Neural progenitor cell (in vitro differentiated cells): Measurements from ENCODE around the gene ENO4. TPM values are rescaled to one million over a fixed set of nuclear protein-coding genes. Genes with fewer than 3 reads are reported as not detected.

Experiments used
- DNase-seq: peaks from one replicate; pipeline ENCODE4 v3.0.0-alpha.2; 2016; ENCODE audit warnings: low spot score
- H2AFZ ChIP-seq: fragments of 200-600 bp; sonication (generic); replicated peaks from 2 replicates; pipeline ENCODE4 v1.6.1; 2016; ENCODE audit warnings: antibody characterized with exemption
- H3F3A ChIP-seq: fragments of 200-600 bp; sonication (generic); 2 replicates; pipeline ENCODE4 v1.6.1; 2016; ENCODE audit warnings: antibody characterized with exemption, low read depth
- H3K27ac ChIP-seq: fragments of 200-600 bp; sonication (generic); 2 replicates; pipeline ENCODE4 v1.5.1; 2016; ENCODE audit warnings: mild to moderate bottlenecking
- H3K27me3 ChIP-seq: fragments of 200-600 bp; sonication (generic); 2 replicates; pipeline ENCODE4 v1.6.1; 2016; ENCODE audit warnings: mild to moderate bottlenecking, moderate library complexity
- H3K36me3 ChIP-seq: fragments of 200-600 bp; sonication (generic); 2 replicates; pipeline ENCODE4 v1.5.1; 2016
- H3K4me1 ChIP-seq: fragments of 200-600 bp; sonication (generic); 2 replicates; pipeline ENCODE4 v1.6.1; 2016; ENCODE audit warnings: mixed run types
- H3K4me2 ChIP-seq: fragments of 200-600 bp; sonication (generic); 2 replicates; pipeline ENCODE4 v1.6.1; 2016
- H3K4me3 ChIP-seq: fragments of 200-600 bp; sonication (generic); 2 replicates; pipeline ENCODE4 v1.5.1; 2016
- H3K79me2 ChIP-seq: fragments of 200-600 bp; sonication (generic); 2 replicates; pipeline ENCODE4 v1.6.1; 2016; ENCODE audit warnings: low read depth
- H3K9ac ChIP-seq: fragments of 200-600 bp; sonication (generic); 2 replicates; pipeline ENCODE4 v1.6.1; 2016
- H3K9me3 ChIP-seq: fragments of 200-600 bp; sonication (generic); 2 replicates; pipeline ENCODE4 v1.5.1; 2016; ENCODE audit warnings: low read depth
- H4K20me1 ChIP-seq: fragments of 200-600 bp; sonication (generic); 2 replicates; pipeline ENCODE4 v1.6.1; 2016; ENCODE audit warnings: low read depth
- H3K27ac Mint-ChIP-seq: 3 replicates; pipeline ENCODE4 v1.8.0; 2021; ENCODE audit warnings: mixed read lengths
- H3K27me3 Mint-ChIP-seq: 2 replicates; pipeline ENCODE4 v1.8.0; 2022; ENCODE audit warnings: low read depth, mild to moderate bottlenecking, inconsistent platforms, moderate library complexity, mixed read lengths; ENCODE audit not compliant: insufficient read depth
- H3K36me3 Mint-ChIP-seq: 3 replicates; pipeline ENCODE4 v1.8.0; 2021; ENCODE audit warnings: mixed read lengths
- H3K4me1 Mint-ChIP-seq: 3 replicates; pipeline ENCODE4 v1.8.0; 2021; ENCODE audit warnings: mixed read lengths
- H3K4me3 Mint-ChIP-seq: 3 replicates; pipeline ENCODE4 v1.8.0; 2021; ENCODE audit warnings: mild to moderate bottlenecking, moderate library complexity, mixed read lengths
- H3K9me3 Mint-ChIP-seq: 3 replicates; pipeline ENCODE4 v1.8.0; 2020; ENCODE audit warnings: mixed read lengths
- CTCF ChIP-seq: fragments of 200-600 bp; sonication (generic); IDR thresholded peaks from 2 replicates; pipeline ENCODE4 v1.5.1; 2017; ENCODE audit warnings: antibody characterized with exemption, mild to moderate bottlenecking
- EZH2 ChIP-seq: fragments of 200-600 bp; sonication (generic); IDR thresholded peaks from 2 replicates; pipeline ENCODE4 v1.6.1; 2017; ENCODE audit warnings: antibody characterized with exemption, mild to moderate bottlenecking, moderate library complexity
- EZH2phosphoT487 ChIP-seq: fragments of 200-600 bp; sonication (generic); IDR thresholded peaks from 2 replicates; pipeline ENCODE4 v1.6.1; 2017; ENCODE audit warnings: antibody characterized with exemption
- total RNA-seq: library from RNA; depleted of rRNA; stranded (reverse); fragments of >200 nt; gene quantifications from 2 replicates; pipeline ENCODE4 v1.2.3, GENCODE V29; 2015; ENCODE audit warnings: low replicate concordance

The ENO4 gene
- total RNA-seq, 1 donor from 2014 or later = 10.0 TPM

GRCh38 chr10:116880716-116881482 is 31.6 kb downstream of the ENO4 start:
- peaks cover 29% of the 10 kb centered on the region for H3K4me1 ChIP-seq
- H4K20me1 ChIP-seq = no peaks in the 10 kb centered on the region
- H3K27ac ChIP-seq = peak overlapping the region; percentile 74
- TF ChIP-seq EZH2 = no peak
- DNase-seq = peak; percentile 56
- Mint-ChIP-seq H3K27ac (no peak overlapping the region), H3K9me3 (peaks cover 2% of the 10 kb centered on the region), H3K27me3 (peaks cover 5% of the 10 kb centered on the region), H3K4me1 (peaks cover 24% of the 10 kb centered on the region), H3K36me3 (no peaks in the 10 kb centered on the region), H3K4me3 (no peak overlapping the region)
- no peaks in the 10 kb centered on the region for H3K79me2 ChIP-seq
- H3K4me2 ChIP-seq = peak overlapping the region; percentile 57
- H3K9ac ChIP-seq = no peak overlapping the region
- H3K36me3 ChIP-seq = no peaks in the 10 kb centered on the region
- peaks cover 28% of the 10 kb centered on the region for H3F3A ChIP-seq
- no peak overlapping the region for H2AFZ ChIP-seq
- H3K27me3 ChIP-seq = no peaks in the 10 kb centered on the region
- H3K4me3 ChIP-seq = no peak overlapping the region
- no peaks in the 10 kb centered on the region for H3K9me3 ChIP-seq

DNA sequence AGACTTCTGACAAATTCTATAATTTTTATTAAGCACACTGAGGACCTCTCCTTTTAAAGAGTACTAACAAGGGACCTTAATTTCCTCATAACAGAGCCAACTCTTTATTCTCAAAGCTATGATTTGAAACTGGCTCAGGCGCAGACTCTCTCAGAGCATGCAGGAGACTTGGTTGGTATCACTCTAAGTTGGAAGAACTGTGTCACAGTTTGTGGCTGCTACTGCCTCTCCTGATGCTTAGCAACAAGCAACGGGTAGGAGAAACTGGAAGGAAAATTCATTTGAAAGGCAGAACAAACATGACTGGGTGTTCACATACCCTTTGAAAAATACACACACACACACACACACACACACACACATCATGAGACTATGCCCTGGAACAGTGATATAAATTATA is 33.3 kb downstream of the ENO4 start:
- H3K27me3 Mint-ChIP-seq = peaks cover 5% of the 10 kb centered on the region

GRCh38 chr10:116886772-116887171 is 37.5 kb downstream of the ENO4 start:
- H3K9ac ChIP-seq = no peak overlapping the region
- no peaks in the 10 kb centered on the region for H3K27me3 ChIP-seq
- H3K4me3 ChIP-seq = no peak overlapping the region
- TF ChIP-seq CTCF = no peak
- no peak for TF ChIP-seq EZH2phosphoT487
- TF ChIP-seq EZH2 = no peak
- H3F3A ChIP-seq = no peaks in the 10 kb centered on the region
- Mint-ChIP-seq H3K27me3 (peaks cover 9% of the 10 kb centered on the region), H3K27ac (no peak overlapping the region), H3K9me3 (no peaks in the 10 kb centered on the region), H3K4me3 (no peak overlapping the region), H3K36me3 (no peaks in the 10 kb centered on the region), H3K4me1 (peaks cover 28% of the 10 kb centered on the region)
- H3K27ac ChIP-seq = no peak overlapping the region
- no peaks in the 10 kb centered on the region for H3K9me3 ChIP-seq
- H3K79me2 ChIP-seq = no peaks in the 10 kb centered on the region
- no peaks in the 10 kb centered on the region for H3K36me3 ChIP-seq
- no peak overlapping the region for H2AFZ ChIP-seq
- no peak for DNase-seq
- H3K4me1 ChIP-seq = peaks cover 19% of the 10 kb centered on the region
- H4K20me1 ChIP-seq = no peaks in the 10 kb centered on the region
- H3K4me2 ChIP-seq = no peak overlapping the region

More for the DNA sequence above, 33.3 kb downstream of the ENO4 start:
- Histone ChIP-seq H3K4me1 (peaks cover 40% of the 10 kb centered on the region), H3K9me3 (no peaks in the 10 kb centered on the region), H3K36me3 (no peaks in the 10 kb centered on the region), H4K20me1 (no peaks in the 10 kb centered on the region), H3K4me3 (no peak overlapping the region), H3K27ac (no peak overlapping the region), H3K4me2 (no peak overlapping the region), H2AFZ (no peak overlapping the region), H3K27me3 (no peaks in the 10 kb centered on the region), H3K9ac (no peak overlapping the region), H3F3A (peaks cover 28% of the 10 kb centered on the region), H3K79me2 (no peaks in the 10 kb centered on the region)
- H3K27ac Mint-ChIP-seq = no peak overlapping the region
- H3K4me1 Mint-ChIP-seq = peaks cover 31% of the 10 kb centered on the region
- peaks cover 2% of the 10 kb centered on the region for H3K9me3 Mint-ChIP-seq
- H3K4me3 Mint-ChIP-seq = no peak overlapping the region
- no peaks in the 10 kb centered on the region for H3K36me3 Mint-ChIP-seq
- DNase-seq = no peak
- TF ChIP-seq EZH2phosphoT487 (no peak), EZH2 (no peak), CTCF (no peak)

GRCh38 chr10:116888380-116889055 is 39.2 kb downstream of the ENO4 start:
- peaks cover 8% of the 10 kb centered on the region for H3K27me3 Mint-ChIP-seq
- no peaks in the 10 kb centered on the region for H3K9me3 Mint-ChIP-seq
- no peak overlapping the region for H3K4me3 ChIP-seq
- H3K4me3 Mint-ChIP-seq = no peak overlapping the region
- H3K9ac ChIP-seq = no peak overlapping the region
- no peaks in the 10 kb centered on the region for H4K20me1 ChIP-seq
- no peak for DNase-seq
- peaks cover 38% of the 10 kb centered on the region for H3K4me1 Mint-ChIP-seq
- no peak for TF ChIP-seq EZH2
- TF ChIP-seq EZH2phosphoT487 = no peak
- TF ChIP-seq CTCF = no peak
- peaks cover 32% of the 10 kb centered on the region for H3K4me1 ChIP-seq
- no peak overlapping the region for H2AFZ ChIP-seq
- H3F3A ChIP-seq = peaks cover 8% of the 10 kb centered on the region
- no peaks in the 10 kb centered on the region for H3K9me3 ChIP-seq
- no peak overlapping the region for H3K27ac Mint-ChIP-seq
- H3K36me3 ChIP-seq = no peaks in the 10 kb centered on the region
- H3K27ac ChIP-seq = no peak overlapping the region
- no peak overlapping the region for H3K4me2 ChIP-seq
- no peaks in the 10 kb centered on the region for H3K36me3 Mint-ChIP-seq
- H3K79me2 ChIP-seq = no peaks in the 10 kb centered on the region
- no peaks in the 10 kb centered on the region for H3K27me3 ChIP-seq
